Measurements from ENCODE around the gene ACTBL2. TPM values are rescaled to one million over a fixed set of nuclear protein-coding genes. Genes with fewer than 3 reads are reported as not detected.

The ACTBL2 gene
- total RNA-seq, 4 donors from 2014 or later = not detected

DNA sequence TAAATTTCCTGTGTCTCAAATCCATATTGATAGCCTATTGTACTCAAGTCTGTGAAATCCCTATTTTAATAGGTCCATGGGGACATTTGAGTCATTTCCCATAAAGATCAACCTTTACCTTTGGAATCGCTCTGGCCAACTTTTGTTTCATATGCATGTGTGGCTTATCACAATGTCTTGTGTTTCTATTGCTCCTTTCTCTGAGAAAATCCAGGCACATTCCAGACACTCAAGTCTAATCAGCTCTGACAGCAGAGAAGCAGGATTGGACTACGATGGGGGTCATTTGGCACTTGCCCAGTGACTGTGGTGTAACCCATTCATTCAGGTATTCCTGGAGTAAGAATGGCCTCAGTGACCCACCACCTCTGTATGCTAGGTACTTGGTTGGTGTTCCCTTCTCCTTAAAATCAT, 48.4 kb downstream of the ACTBL2 start:
- Histone ChIP-seq H3K9me3 (no peaks in the 10 kb centered on the region), H3K4me3 (no peak overlapping the region), H3K27ac (no peak overlapping the region), H3K4me1 (no peaks in the 10 kb centered on the region), H3K27me3 (no peaks in the 10 kb centered on the region), H3K36me3 (no peaks in the 10 kb centered on the region)
- no peak for DNase-seq (ENCODE audit: low spot score in 2 of 2)
- WGBS, 2 donors = 53 to 76% methylated on average over 2 of the region's 2 CpGs
- TF ChIP-seq EP300 (IDR thresholded peaks at IDR 0.05) (no peak), POLR2A (IDR thresholded peaks at IDR 0.05) (no peak), CTCF (IDR thresholded peaks at IDR 0.05) (no peak)

GRCh38 chr5:57432876-57433275, 49.7 kb downstream of the ACTBL2 start:
- no peaks in the 10 kb centered on the region for H3K36me3 ChIP-seq
- no peak for DNase-seq (ENCODE audit: low spot score in 2 of 2)
- 93 to 98% methylated on average over 2 of the region's 2 CpGs for WGBS, 2 donors

DNA sequence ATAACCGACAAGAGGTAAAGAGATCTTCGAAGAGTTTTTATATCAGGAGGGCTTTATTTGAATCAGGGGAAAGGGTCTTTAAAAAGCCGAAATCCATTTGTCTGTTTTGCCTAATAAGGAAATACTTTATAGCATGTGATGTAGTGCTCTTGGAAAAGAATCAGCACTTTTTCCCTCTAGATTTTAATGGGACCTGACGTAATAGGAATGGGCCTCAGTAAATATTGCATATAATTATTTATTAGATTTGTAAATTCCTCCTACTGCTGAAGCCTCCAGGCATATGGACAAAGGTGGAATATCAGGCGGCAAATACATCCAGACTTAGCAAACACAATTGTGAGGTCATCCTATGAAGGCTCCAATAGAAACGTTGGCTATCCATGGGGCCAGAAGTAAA, 50.9 kb downstream of the ACTBL2 start:
- Histone ChIP-seq H3K4me3 (no peak overlapping the region), H3K4me1 (no peaks in the 10 kb centered on the region), H3K9me3 (no peaks in the 10 kb centered on the region), H3K36me3 (no peaks in the 10 kb centered on the region), H3K27me3 (no peaks in the 10 kb centered on the region), H3K27ac (no peak overlapping the region)
- WGBS, 2 donors = 71 to 73% methylated on average over 6 of the region's 6 CpGs
- DNase-seq (ENCODE audit: low spot score in 2 of 2) = no peak
- TF ChIP-seq EP300 (IDR thresholded peaks at IDR 0.05) (no peak), POLR2A (IDR thresholded peaks at IDR 0.05) (no peak), CTCF (IDR thresholded peaks at IDR 0.05) (no peak)

More at GRCh38 chr5:57432876-57433275, 49.7 kb downstream of the ACTBL2 start:
- Histone ChIP-seq H3K4me3 (no peak overlapping the region), H3K9me3 (no peaks in the 10 kb centered on the region), H3K27ac (no peak overlapping the region), H3K4me1 (no peaks in the 10 kb centered on the region), H3K27me3 (no peaks in the 10 kb centered on the region)
- TF ChIP-seq EP300 (IDR thresholded peaks at IDR 0.05) (no peak), CTCF (IDR thresholded peaks at IDR 0.05) (no peak), POLR2A (IDR thresholded peaks at IDR 0.05) (no peak)

Data from tibial nerve (tissue), 4 donors.